GM13977 (cell line): Measurements from ENCODE around the gene AGR2.

Experiments used
- DNase-seq: peaks from one replicate; pipeline ENCODE4 v3.0.0; 2012; ENCODE audit warnings: low spot score
- in situ Hi-C: fragments of 300-500 bp; cut with MboI; formaldehyde crosslinking; loops from one replicate; pipeline ENCODE4 v1.12.0; 2022; ENCODE audit warnings: low sequenced_read_pairs, low pct_unique_long_range_greater_than_20kb, mixed read lengths, inconsistent platforms; ENCODE audit not compliant: unreplicated experiment
- TF ChIP-seq, protein P1 (sequence below): IDR thresholded peaks from 2 replicates; pipeline ENCODE4 v1.5.1; 2012; ENCODE audit warnings: mild to moderate bottlenecking, control low read depth; ENCODE audit not compliant: insufficient read depth; ENCODE audit errors: extremely low read depth, missing control alignments

AGR2 gene

DNA sequence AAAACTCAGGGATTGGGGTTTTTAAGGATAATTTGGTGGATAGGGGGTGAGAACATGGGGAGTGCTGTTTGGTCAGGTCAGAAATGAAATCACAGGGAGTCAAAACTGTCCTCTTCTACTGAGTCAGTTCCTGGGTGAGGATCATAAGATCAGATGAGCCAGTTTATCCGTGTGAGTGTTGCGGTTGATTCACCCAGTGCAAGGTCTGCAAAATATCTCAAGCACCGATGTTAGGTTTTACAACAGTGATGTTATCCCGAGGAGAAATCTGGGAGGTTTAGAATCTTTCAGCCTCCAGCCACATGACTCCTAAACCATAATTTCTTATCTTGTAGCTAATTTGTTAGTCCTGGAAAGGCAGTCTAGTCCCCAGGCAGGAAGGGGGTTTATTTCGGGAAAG is 31.7 kb upstream of the AGR2 start:
- DNase-seq = no peak
- TF ChIP-seq, protein P1, sequence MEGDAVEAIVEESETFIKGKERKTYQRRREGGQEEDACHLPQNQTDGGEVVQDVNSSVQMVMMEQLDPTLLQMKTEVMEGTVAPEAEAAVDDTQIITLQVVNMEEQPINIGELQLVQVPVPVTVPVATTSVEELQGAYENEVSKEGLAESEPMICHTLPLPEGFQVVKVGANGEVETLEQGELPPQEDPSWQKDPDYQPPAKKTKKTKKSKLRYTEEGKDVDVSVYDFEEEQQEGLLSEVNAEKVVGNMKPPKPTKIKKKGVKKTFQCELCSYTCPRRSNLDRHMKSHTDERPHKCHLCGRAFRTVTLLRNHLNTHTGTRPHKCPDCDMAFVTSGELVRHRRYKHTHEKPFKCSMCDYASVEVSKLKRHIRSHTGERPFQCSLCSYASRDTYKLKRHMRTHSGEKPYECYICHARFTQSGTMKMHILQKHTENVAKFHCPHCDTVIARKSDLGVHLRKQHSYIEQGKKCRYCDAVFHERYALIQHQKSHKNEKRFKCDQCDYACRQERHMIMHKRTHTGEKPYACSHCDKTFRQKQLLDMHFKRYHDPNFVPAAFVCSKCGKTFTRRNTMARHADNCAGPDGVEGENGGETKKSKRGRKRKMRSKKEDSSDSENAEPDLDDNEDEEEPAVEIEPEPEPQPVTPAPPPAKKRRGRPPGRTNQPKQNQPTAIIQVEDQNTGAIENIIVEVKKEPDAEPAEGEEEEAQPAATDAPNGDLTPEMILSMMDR = no peak
- in situ Hi-C loops = no loop called here

DNA sequence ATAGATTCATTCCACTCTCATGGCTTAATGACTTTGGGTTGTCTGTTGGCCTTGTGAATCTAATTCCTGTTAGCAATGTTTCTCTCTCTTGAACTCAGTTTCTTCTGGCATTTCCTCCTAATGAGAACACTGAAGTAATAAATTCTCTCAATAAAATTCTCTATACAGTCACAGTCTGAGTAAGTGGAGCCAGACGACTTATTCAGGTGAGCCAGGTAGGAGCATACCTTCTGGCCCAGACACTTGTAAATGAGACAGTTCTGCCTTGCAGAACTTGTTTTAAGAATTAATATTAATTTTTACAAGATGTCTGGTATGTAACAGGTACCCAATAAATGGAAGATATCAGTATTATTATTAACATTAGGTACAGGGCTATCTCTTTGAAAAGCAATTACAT is 28.6 kb upstream of the AGR2 start:
- TF ChIP-seq, protein P1 = no peak
- DNase-seq = no peak
- in situ Hi-C loops = no loop called here

DNA sequence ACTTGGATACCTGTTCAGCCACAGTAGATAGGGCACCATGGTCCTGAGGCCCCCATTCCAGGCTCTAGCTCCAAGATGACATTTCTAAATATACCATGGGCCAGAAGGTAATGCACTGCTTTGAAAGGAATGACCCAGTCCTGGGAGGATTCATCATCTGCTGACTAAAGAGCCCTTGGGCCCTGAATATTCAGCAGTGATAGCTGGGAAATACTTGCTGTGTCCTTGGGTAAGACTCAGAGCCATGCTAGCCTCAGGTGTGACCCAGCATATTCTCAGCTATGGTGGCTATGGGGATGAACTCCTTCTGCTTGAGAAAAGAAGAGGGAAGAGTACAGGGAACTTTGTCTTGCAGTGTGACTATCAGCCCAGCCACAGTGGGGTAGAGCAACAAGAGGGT is 21.3 kb upstream of the AGR2 start:
- in situ Hi-C loops = no loop called here
- DNase-seq = no peak
- TF ChIP-seq, protein P1 = no peak

DNA sequence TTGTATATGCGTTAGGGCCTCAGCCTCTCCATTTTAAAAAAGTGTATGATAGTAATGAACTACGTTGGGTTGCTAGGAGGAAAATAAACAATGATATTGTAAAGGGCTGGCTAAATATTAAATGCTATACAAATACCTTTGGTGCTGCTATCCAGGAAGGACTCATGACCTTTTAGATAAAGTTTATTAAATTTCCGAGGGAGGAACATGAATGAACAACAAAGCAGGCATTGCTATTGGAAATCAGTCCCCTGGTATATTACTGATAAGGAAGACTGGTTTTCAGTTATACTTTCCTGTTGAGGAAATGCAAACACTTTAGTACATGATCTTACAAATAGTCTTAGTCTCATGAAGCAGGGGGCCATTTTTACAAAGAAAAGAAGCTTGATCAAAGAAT is 17.2 kb upstream of the AGR2 start:
- TF ChIP-seq, protein P1 = no peak
- in situ Hi-C loops = no loop called here
- DNase-seq = no peak

DNA sequence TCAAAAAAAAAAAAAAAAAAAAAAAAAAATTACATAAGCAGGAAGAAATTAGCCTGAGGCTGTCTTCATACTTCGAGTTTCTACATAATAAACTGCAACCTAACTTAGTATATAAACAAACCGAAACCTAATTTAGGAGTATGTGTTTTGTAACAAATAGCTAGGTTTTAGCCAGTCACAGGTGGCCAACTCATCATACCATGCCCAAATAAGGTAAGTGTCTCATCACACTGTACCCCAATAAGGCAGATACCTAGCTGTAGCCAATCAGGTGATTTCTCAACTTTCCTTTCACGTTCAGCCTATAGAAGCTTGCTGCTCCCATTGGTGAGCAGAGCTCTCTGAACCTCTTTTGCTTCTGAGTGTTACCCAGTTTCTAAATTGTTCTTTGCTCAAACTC is 13.9 kb upstream of the AGR2 start:
- in situ Hi-C loops = no loop called here

DNA sequence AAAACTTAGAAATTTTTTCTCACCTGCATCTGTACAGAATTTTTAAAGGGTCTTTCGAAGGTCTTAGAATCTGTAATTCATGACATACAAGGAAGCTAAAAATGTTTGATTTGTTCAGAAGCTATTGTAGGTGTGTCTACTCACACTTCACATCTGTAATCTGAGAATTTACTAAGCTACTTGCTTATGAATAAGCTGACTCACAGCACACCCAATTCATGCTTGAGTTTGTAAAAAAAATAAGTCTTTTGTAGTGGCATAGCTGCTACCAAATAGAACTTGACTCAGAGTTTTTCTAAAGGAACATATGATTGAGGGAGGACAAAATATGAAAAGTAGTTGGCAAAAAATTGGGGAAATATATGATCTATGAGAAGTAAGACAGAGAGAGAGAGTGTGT is 12.7 kb upstream of the AGR2 start:
- no peak for DNase-seq
- in situ Hi-C loops = no loop called here
- TF ChIP-seq, protein P1 = no peak

More for the DNA sequence above, 13.9 kb upstream of the AGR2 start:
- no peak for DNase-seq
- TF ChIP-seq, protein P1 = no peak

DNA sequence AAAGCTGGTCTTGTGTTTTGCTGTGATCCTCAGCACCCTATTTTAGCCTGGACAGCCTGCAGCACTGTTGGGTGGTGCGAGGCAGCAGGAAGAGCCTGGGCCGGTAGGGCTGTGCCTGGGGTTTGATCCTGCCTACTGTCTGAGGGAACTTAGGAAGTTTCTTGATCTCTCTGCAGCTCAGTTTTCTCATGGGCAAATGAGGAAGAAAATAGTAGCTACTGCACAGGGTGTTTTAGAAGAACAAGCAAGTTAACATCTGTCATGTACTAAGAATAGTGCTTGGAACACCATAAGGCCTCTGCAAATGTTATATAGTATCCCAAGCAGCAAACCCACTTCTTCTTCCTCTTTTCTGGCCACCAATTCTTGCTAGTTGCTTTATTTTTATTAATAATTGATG is 12.0 kb upstream of the AGR2 start:
- no peak for DNase-seq
- TF ChIP-seq, protein P1 = no peak
- in situ Hi-C loops = no loop called here
